COR-L47 (cell line): ENCODE measurements around the gene SRSF6.
"Not testable (repeated sequence)": the region's sequence is repeated elsewhere in the genome, so short reads cannot be mapped to it uniquely, and the experiment has no call there.

Experiments
- DNase-seq: peaks from one replicate; lab custom pipeline; 2025; lab: John Stamatoyannopoulos, UW

The SRSF6 gene

GRCh38 chr20:43457640-43458421 is at the start of gene SRSF6:
Gene SRSF6, plus strand, starts transcription at chr20:43457896. Its CDS starts 138 bp downstream, at chr20:43458034.
- peak; percentile 95 for DNase-seq

DNA sequence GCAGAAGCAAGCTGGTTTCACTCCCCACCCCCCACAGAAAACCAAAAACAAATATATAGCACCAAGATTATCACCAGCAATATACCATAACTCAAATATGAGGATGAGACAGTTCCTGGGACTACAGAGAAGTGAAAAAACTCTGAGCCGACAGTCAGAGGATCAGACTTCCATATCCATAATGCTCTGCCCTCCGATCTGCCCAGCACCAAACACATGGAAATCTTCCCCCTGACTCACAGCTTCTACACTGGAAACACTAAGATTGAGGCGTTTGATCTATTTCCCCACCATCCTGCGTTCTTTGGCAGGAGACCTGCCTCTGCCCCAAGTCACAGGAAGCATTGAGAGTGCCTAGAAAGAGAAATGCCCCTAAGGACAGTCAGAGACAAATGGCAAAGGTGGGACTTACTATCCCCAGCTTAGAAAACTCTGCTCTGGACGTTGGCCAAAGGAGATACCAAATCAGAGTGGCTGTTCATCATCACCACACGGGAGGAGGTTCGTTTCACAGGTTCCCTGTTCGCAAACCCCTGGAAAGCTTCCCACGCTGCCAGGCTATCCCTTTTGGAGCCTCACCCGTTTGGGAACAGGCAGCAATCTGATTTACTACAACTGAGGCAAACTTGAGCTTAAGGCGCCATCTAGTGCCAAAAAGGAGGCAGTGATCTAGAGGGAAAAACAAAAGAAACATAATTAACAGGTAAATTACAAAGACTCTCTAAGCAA is 48.7 kb upstream of the SRSF6 start:
- DNase-seq = no peak

GRCh38 chr20:43409577-43409913 is 48.2 kb upstream of the SRSF6 start:
- DNase-seq = no peak

DNA sequence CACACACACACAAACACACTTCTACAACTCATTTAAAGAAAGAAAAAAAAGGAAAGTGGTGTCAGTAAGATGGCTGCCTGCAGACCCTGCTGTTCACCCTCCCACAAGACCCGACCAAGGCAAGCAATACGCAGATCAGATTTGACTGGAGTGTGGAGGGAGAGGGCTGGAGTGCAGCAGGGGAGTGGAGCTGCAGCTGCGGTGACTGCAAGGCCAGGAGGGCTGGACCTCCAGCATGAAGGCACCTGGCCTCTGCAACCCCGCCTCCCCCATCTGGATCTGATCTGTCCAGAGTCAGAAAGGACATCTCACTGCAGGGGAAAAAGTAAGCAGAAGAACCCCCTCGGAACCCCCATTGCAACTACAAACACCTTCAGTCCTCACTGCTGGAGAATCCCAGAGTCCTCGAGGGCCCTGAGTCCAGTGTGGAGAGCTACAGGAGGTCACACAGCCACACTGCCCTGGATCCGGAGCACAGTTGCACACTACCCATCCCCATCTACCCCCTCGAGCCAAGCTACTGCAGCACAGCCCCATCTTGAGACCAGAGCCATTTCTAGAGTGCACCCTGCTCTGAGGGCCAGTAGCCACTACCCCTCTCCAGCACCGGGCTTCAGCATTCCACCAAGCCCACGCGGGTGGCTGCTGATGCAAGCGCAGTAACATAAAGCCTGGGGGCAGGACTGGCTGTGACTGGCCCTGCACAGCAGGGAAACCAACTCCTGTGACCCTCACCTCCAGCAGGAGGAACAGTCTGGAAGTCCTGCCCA is 41.9 kb upstream of the SRSF6 start:
- DNase-seq = no peak

DNA sequence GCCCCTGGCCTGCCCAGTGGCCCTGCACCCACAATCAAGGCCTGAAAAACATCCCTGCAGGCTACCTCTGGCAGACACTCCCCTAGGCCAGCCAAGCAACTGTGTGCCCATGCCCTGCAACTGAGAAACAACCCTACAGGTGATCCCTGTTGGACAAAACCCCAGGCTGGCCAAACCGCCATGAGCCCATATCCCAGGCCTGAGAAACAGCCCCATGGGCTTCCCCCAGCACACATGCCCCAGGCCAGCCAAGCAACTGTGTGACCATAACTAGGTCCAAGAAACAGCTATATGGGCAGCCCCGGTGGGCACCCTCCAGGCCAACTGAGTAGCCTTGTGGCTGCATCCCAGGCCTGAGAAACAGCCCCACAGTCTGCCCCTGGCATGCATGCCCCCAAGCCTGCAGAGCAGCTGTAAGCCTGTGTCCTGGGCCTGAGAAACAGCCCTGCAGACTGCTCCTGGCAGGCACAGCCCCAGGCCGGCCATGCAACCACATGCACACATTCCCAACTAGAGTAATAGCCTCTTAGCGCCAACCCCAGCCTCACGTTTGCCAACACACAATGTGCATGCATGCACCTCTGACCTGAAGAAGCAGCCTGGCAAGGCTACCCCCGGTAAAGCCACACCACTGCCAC is 41.0 kb upstream of the SRSF6 start:
- DNase-seq = no peak

GRCh38 chr20:43420192-43420591 is 37.5 kb upstream of the SRSF6 start:
- no peak for DNase-seq

GRCh38 chr20:43420913-43421312 is 36.8 kb upstream of the SRSF6 start:
- not testable (repeated sequence) for DNase-seq

DNA sequence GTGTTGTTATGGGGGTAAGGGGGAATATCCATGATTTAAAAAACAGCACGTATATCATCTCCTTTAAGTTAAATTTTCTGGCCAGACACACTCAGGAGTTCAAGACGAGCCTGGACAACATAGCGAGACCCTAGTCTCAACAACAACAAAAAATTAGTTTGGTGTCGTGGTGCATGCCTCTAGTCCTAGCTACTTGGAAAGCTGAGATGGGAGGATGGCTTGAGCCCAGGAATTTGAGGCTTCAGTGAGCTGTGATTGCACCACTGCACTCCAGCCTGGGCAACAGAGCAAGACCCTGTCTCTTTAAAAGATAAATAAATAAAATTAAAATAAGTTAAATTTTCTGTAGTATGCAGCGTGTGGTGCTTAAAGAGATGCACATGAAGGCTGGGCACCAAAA is 31.5 kb upstream of the SRSF6 start:
- DNase-seq = no peak

- no peak for DNase-seq
Measured at GRCh38 chr20:43430265-43431133, 27.2 kb upstream of the SRSF6 start.

DNA sequence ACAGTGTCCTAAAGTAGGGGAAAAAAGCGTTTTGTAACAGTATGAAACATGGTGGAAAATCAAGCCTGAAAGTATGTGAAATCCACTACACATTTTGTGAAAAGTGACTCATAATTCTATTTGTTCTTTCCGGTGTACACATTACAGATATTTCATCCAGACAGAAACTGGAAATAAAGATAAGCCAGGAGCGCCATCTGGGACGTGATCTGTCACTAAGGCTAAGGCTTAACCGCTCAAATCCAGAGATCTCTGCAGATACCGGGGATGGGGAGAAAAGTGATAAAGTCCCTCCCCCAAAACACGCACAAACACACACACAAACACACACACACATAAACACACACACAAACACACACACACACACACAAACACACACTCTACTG is 26.6 kb upstream of the SRSF6 start:
- no peak for DNase-seq

DNA sequence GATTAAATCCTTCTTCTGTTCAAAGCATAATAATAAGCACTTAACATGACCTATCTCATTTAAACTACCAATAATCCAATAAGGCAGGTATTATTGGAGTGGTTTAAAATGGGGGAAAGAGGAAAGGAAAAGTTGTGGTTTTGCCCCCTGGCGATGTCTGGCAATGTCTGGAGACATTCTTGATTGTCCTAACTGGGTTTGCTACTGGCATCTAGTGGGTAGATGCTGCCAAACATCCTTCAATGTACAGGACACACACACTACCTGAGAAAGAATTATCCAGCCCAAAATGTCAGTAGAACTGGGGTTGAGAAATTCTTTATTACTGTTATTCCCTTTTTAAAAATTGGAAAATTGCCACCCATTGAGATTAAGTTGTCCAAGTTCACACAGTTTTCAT is 25.2 kb upstream of the SRSF6 start:
- no peak for DNase-seq

DNA sequence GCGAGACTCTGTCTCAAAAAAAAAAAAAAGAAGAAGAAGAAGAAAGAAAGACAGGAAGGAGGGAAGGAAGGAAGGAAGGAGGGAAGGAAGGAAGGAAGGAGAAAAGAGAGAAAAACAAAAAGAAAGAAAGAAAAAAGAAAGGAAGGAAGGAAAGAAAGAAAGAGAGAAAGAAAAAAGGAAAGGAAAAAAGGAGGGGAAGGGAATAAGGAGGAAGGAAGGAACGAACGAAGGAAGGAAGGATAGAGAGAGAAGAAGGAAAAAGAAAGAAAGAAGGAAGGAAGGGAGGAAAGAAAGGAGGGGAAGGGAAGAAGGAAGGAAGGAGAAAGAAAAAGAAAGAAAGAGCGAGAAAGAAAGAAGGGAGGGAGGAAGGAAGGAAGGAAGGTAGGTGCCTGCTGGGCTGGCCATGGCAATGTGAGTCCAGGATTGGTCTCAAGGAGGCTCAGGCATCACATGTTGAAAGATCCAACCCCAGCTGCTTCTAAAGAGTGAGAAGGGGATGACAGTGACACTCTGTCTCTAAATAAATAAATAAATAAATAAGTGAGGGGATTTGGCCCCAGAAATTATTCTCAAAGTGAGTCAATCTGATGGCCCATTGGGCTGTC is 24.3 kb upstream of the SRSF6 start:
- no peak for DNase-seq

DNA sequence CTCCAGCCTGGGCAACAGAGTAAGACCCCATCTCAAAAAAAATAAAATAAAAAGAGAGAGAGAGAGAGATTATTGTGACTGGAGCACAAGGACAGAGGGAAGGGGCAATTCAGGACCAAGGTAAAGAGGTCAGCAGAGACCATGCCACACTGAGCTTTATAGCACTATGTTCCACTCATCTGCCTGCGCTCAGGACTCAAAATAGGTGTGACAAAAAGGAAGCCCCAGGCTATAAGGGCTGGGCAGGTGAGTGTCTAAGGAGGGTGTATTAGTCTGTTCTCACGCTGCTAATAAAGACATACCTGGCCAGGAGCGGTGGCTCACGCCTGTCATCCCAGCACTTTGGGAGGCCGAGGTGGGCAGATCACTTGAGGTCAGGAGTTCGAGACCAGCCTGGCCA is 23.1 kb upstream of the SRSF6 start:
- DNase-seq = no peak

DNA sequence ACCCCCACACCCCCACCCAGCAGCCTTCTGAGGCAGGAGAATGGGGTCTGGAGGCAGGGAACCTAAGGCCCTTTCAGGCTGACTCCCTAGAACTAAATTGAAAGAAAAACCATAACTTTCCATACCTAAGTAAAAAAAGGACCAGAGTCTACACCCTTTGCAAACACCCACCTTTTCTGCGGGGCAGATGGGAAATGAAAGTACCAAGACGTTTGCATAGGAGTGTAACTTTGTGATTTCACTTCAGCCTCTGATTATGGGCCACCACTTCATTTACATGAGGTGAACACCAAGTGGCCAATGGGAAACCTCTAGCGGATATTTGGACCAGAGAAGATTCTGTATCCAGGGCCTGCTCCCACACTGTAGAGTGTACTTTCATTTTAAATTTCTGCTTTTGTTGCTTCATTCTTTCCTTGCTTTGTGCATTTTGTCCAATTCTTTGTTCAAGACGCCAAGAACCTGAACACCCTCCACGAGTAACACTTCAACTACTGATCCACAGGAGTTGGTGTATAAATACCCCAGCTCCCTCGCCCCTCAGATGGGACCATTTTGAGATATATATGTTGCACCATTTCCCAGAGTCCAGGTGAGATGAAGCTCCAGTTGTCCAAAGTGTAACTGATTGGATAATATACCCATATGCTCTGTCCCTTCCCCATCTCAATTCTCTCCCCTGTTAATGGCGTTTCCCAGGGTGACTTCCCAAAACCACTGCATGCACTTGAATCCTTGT is 18.9 kb upstream of the SRSF6 start:
- DNase-seq = no peak

DNA sequence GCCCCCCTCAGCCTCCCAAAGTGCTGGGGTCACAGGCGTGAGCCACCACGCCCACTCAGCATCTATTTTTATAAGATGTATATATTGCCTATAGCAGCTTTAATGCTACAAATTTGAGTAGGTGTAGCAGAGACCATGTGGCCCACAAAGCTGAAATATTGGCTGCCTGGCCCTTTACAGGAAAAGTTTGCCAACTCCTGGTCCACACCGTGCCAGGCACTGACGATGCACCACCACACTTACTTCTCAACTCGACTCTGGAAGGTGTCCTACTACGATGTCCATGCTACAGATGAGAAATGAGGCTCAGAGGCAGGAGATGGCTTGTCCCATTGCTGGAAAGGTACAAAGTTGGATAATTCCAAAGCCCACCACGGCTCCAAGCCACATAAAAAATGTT is 17.2 kb upstream of the SRSF6 start:
- DNase-seq = no peak

GRCh38 chr20:43442282-43442880 is 15.3 kb upstream of the SRSF6 start:
- no peak for DNase-seq

- no peak for DNase-seq
Measured at GRCh38 chr20:43444107-43444506, 13.6 kb upstream of the SRSF6 start.

DNA sequence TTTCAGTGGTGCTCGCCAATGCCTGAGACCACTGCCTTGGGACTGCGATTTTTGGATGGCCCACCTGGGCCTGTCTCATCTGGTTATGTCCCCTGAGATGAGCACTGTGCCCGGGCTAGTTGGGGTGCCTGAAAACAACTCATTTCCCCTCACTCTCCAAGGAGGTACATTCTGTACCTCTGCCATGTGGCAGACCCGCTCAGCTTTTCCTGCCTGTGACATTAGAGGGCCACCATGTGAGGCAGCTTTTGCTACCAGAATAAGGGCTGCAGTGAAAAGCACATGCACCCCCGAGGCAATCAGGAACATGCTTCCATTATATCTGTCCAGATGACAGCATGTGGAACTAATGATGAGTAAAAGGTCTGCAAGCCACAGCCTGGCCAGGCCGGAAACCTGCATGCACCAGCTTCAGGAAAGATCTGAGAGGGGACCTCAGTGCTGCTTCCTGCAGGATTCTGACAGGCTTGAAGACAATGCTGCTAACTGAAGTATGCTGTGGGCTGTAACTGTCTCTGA is 11.3 kb upstream of the SRSF6 start:
- DNase-seq = no peak

GRCh38 chr20:43448431-43448747 is 9.3 kb upstream of the SRSF6 start:
- DNase-seq = peak; percentile 44
